Stimulated activated naive CD4-positive, alpha-beta T cell (primary cell): ENCODE results near the gene ITGAL.
"Not testable (repeated sequence)": the region's sequence is repeated elsewhere in the genome, so short reads cannot be mapped to it uniquely, and the experiment has no call there.

Experiments
- DNase-seq, 6 experiments: peaks; one replicate each; lab custom pipeline; 2025; lab: John Stamatoyannopoulos, UW

Gene ITGAL

DNA sequence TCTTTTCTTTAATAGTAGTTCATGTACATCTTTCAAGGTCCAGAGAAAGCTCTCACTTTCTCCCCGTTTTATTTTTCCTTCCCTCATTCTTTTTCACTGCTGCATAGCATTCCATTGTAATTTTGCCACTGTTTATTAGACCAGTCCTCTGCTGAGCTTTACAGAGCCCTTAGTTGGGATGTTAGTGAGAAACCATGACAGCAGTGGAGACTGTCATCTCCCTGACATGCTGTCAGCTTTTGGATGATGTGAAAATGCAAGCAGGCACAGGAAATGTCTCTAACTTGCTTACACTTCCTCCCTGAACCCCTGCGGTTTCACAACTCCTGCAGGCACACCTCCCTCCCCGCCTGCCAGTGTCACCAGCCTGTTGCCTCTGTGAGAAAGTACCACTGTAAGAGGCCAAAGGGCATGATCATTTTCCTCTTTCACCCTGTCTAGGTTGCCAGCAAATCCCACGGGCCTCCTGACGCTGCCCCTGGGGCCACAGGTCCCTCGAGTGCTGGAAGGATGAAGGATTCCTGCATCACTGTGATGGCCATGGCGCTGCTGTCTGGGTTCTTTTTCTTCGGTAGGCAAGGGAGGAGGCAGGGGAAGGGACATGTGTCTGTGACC is at the start of gene ITGAL:
TSS of gene ITGAL (plus strand) at position 415 of the 615 bp plus-strand sequence. CDS start at position 511, 96 bp downstream.
- DNase-seq = peak; percentile 53 to 85 (median 74)

DNA sequence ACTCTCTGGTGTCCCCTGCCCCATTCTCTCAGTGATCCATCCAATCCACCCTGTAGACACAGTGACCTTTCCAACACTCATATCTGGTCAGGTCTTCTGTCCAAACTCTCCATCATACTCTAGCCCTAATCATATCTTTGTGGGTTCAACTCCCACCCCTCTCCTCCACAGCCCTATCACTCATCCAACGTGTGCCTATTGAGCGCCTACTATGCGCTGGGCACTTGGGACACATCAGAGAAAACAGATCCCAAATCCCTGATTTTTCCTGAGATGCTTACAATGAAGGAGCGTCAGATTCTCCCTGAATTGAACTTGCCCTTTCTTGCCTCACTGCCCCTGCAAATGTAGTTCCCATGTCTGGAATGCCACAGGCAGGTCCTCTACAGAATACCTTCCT is 44.5 kb upstream of the ITGAL start:
- DNase-seq = no peak

DNA sequence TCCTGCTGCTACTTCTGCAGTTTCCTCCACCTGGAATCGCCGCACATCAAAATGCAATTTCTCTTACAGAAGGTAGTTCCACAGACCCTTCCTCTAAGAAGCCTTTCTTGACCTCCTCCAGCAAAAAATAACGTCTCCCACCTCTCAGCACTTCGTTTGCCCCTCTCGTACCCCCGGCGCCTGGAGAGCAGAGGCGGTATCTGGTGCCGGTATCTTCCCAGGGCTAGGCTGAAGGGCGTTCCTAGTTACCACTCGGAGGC is 43.2 kb upstream of the ITGAL start:
- peak in 1 of 6 experiments; percentile 26 for DNase-seq

DNA sequence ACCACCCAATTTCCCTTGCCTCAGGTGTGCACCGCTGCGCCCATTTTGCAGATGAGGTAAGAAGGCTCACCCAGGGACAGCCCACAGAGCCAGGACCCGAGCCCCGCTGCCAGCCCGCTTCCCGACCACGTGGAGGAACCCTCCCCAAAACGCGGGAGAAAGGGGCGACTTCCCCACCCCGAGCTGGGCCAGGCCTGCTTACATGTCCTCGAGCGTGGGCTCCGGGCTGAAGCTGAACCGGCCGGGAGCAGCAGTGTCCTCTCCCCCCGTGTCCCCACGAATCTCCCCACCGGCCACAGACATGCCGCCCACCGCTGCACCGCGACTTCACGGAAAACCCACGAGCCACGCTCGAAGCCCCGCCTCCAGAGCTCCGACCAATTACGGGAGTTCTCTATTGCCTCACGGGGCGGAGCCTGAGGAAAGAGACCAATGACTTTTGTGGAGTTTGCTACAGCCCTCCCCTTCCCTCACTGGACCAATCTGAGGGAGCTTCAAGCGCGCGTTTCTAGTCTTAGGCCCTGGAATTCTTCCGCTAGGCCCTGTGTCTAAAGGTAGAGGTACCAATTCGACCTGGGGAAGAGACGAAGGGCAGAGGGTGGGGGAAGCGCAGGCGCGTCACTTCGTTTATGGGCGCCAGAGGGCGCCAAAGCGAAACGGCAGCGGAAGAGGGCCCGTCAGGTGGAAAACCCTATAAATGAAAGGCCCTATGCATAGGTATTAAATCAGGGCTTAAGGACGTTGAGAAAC is 42.7 kb upstream of the ITGAL start, which contains the start of gene DCTPP1:
TSS of gene DCTPP1 (minus strand) at position 353 of the 750 bp plus-strand sequence. CDS start at position 303, 50 bp downstream.
- DNase-seq = peak; percentile 93 to 98 (median 96)

DNA sequence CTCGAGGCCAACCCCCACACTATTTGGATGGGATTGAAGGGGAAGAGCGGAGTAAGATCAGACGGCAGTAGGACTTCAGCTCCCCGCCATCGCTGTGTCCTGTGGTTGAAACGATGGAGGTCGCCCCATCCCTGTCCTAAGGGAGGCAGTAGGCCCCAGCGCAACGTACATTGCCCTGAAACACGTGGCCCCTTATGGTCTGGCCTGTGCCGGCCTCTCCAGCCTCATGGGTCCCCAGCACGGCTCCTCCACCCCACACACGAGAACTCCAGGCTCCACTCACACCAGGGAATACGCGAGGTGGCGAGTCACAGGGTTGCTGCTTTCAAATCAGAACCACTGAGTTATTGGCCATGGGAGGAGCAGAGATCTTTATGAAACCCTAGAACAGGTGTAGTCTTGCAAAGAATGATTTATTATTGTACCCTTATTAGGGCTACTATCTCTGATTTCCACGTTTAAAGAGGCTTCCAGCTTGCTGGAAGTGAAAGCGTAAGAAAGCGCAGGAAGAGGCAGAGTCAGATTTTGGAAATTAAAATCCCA is 42.0 kb upstream of the ITGAL start:
- DNase-seq = no peak

DNA sequence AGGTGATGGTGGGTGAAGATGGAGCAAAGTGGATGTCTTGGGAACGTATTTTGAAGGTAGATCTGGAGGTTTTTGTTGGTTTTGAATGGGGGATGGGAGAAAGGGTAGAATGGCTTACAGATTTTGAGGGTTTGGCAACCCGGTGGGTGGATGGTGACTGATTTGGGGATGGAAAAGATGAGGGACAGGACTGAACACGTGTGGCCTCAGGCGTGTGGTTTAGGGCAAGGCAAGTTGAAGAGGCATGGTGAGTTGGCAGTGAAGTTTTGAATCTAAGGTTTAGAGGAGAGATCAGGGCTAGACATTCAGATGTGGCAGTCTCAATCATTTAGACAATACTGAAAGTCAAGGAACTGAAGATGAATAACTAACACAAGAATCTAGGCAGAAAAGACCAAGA is 37.7 kb upstream of the ITGAL start:
- DNase-seq = no peak

DNA sequence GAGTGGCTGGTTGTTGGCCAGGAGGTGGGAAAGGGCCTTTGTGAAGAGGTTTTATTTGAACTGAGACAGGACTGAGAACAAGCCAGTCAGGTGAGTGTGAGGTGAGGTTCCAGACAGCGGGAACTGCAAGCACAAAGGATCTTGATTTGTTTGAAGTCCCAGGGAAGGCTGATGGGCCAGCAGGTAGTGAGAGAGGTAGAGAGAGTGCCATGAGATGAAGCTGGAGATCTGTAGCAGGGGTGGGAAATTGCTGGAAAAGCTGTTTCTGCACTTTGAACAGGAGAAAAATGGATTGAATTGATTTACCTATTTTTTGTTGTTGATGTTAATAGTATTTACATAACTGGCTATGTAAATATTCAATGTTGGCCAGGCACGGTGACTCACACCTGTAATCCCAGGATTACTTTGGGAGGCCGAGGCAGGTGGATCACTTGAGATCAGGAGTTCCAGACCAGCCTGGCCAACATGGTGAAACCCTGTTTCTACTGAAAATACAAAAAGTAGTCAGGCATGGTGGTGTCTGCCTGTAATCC is 35.0 kb upstream of the ITGAL start:
- no peak for DNase-seq

DNA sequence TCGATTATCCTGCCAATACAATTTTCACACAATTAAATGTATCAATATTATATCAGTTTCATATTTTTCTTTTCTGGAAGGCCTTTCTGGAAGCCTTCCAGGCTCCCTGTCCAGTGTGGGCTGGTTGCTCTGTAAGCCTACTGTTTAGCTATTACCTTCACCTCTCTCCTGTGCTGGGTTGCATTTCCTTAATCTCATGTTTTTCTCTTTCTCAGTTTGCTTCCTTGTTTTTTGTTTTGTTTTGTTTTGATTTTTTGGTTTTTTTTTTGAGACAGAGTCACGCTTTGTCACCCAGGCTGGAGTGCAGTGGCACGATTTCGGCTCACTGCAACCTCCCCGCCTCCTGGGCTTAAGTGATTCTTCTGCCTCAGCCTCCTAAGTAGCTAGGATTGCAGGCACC is 33.7 kb upstream of the ITGAL start:
- DNase-seq = no peak

DNA sequence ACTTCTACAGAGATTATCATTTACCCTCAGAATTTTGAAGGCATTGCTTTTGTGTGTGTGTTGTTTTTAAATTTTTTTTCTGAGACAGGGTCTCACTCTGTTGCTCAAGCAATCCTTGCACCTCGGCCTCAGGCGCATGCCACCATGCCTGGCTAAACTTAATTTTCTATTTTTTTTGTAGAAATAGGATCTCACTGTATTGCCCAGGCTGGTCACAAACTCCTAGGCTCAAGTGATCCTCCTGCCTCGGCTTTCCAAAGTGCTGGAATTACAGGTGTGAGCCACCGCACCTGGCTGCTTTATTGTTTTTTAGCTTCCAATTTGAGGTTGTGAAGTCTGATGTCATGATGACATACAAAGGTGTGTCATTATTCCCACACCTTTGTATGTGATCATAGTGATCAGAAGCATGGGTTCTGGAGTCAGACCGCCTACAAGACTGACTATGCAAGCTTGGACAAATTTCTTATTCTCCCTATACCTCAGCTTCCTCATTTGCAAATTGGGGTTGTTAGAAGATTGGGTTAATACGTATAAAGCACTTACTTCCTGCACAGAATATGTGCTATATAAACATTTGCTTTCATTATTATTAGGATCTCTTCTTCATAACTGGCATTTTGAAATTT is 32.7 kb upstream of the ITGAL start:
- no peak for DNase-seq

DNA sequence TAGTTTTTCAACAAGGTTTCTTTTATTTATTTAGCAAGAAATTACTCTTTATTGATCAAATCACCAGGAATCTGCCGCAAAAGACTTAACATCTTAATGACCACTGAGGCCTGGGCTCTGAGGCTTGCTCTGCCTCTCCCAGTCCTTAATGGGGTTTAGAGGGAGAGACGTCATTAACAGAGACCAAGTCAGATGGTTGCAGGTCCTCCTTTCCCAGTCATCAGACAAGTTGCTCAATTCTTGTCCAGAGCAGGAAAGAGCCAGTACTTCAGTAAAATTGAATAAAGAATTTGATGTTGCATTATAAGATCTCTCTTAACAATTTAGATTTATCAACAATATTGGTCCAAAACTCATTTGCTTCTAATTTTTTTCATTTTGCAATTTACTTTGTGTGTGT is 28.9 kb upstream of the ITGAL start:
- no peak for DNase-seq

DNA sequence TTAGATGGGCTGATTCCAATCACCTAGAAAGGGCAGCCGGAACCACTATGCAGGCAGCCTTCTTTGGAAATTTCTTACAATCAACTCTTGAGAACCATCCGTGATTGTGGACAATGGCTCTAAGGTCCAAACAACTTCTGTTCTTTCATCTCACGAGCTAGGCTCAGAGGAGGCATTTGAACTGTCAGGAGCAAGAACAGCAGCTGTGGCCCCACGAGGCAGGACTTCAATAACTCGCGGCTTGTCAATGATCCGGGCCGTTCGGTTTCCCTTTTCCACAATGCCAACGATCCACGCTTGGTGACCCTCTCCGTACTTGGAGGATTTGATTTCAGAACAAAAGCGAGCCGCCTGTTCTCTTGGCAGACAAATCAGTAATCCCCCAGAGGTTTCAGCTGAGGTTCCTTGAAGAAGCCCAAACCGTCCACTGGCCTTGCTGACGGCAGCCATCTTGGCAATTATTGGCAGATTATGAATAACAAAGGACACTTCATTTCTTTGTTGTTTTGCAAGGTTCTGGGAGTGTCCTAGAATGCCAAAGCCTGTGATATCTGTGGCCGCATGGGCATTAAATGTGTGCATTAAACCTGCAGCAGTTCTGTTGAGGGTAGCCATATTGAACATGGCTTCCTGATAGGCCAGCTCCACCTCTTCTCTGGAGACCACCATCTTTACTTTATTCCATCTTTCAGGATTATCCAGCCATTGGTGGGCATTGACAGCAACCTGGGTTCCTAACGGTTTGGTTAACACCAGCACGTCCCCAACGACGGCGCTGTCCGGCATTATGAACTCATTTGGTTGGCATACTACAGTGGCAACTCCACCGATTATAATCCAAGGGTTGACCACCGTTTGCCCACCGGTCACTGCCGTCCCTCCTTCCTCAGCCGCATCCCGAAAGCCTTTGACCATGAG is 28.1 kb upstream of the ITGAL start:
- DNase-seq = no peak

DNA sequence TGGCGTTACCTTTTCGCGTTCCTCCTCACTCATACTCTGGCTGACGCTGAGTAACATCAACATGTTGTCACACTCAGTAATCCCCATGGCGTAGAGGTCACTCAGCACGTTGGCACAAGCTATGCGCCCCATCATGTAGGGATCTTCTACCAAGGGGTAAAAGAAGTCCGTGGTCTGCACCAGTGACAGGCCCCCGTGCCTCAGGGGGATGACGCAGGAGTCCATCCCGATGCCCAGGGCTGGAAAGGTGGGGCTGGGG is 27.5 kb upstream of the ITGAL start:
- DNase-seq = no peak

DNA sequence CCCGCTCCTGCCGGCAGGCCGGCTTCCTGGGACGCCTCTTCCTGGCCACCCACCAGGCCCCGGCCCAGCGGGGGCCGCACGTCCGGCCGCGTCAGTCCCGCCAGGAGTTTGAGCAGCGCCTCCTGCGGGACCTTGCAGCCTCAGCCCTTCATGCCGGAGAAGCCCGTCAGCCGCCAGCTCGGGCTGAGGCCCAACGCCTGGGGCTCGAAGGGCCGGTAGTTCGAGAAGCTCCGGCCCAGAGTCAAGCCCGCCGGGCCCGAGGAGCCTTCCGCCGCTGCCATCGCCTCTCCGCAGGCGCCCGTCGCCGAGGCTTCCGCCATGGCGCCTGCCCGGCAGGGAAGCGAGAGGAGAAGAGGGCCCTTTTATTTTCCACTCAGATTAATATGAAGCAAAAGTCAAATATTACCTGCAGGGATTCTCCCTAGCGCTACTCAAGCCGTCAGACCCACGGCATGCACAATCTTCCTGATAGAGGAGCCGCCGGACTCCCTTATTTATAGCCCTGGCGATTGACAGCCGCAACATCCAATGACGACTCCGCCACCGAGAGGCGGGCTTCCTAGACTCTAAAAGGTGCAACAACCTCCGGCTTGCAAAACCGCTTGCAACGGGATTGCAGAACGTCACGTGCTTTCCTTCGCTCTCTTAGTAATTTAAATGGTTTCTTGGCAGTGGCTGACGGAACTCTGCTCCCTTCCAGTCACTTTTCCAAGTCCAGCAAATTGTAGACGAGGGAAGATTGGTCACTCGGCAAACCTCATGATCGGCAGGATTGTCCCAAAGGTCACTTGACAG is 26.9 kb upstream of the ITGAL start, which contains the start of gene SEPHS2:
TSS of gene SEPHS2 (minus strand) at position 467 of the 795 bp plus-strand sequence. CDS start at position 320, 147 bp downstream.
- DNase-seq = peak; percentile 90 to 94 (median 92)

DNA sequence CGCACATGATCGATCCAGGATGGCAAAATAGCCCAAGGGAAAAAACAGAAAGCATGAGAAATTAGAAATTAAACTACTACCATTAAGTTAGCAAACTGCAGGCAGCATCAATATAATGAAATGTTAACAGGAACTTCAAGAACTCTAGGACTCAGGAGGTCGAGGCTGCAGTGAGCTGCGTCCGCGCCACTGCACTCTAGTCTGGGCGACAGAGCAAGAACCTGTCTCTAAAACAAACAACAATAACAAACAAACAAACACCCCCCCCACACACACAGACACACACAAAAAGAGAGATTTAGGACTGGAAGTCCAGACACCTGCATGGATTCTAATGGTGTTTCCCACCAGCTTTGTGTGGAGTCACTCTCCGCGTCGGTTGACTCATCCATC is 26.3 kb upstream of the ITGAL start:
- DNase-seq = no peak

DNA sequence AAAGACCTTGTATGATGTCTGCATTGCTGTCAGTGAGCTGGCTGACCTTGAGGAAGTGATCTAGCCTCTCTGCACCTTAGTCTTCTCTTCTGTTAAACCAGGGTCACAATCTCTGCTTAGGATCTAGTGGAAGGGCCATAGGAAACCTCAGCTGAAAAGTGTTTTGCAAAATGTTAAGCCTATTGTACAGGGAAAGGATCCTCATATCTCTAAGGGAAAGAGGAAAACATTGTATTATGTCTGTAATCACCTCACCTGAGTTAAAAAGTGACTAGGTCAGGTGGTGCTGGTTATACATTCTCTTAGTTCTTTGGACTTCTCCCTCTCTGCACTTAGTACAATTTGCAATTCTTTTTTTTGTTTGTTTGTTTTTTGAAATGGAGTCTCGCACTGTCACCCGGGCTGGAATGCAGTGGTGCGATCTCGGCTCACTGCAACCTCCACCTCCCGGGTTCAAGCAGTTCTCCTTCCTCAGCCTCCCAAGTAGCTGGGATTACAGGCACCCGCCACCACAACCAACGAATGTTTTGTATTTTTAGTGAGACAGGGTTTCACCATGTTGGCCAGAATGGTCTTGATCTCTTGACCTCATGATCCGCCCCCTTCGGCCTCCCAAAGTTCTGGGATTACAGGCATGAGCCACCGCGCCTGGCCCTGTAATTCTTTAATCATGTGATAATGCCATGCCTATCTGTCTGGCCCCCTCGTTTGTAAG is 24.9 kb upstream of the ITGAL start:
- DNase-seq = no peak

DNA sequence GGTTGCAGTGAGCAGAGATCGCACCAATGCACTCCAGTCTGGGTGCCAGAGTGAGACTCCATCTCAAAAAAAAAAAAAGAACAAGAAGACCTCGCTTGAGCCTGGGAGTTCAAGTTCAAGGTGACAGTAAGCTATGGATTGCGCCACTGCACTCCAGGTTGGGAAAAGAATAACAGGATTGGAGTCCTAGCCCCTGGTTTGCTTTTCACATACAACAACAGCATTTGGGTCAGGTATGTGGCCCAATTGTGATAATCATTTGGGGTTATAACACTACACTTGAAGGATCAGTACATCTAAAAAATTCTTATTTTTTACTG is 23.5 kb upstream of the ITGAL start:
- DNase-seq = no peak

DNA sequence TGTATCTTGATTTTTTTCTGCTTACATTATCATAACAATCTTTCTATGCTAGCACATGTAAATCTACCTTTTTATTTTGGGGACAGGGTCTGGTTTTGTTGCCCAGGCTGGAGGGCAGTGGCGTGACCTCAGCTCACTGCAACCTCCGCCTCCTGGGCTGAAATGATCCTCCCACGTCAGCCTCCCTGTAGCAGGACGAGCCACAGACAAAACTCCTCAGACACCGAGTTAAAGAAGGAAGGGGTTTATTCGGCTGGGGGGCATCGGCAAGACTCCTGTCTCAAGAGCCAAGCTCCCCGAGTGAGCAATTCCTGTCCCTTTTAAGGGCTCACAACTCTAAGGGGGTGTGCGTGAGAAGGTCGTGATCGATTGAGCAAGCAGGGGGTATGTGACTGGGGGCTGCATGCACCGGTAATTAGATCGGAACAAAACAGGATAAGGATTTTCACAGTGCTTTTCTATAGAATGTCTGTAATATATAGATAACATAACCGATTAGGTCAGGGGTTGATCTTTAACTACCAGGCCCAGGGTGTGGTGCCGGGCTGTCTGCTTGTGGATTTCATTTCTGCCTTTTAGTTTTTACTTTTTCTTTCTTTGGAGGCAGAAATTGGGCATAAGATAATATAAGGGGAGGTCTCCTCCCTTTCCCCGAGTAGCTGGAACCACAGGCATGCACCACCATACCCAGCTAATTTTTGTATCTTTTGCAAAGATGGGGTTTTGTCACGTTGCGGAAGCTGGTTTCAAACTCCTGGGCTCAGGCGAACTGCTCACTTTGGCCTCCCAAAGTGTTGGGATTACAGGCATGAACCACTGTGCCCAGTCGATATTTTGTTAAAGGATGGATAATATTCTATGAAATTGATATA is 19.6 kb upstream of the ITGAL start:
- DNase-seq = not testable (repeated sequence)

DNA sequence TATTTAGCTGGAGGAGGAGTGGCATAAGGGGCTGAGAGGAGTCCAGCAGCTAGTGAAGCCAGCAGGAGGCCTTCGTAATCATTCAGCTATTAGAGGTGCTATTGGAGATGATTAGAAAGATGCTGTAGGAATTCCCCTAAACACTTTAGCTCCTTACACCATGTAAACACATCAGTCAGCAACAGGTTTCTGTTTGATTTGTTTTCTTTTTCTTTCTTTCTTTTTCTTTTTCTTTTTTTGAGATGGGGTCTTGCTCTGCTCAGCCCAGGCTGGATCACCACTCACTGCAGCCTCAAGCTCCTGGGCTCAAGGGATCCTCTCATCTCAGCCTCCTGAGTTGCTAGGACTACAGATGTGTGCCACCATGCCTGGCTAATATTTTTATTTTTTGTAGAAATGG is 16.2 kb upstream of the ITGAL start:
- no peak for DNase-seq

DNA sequence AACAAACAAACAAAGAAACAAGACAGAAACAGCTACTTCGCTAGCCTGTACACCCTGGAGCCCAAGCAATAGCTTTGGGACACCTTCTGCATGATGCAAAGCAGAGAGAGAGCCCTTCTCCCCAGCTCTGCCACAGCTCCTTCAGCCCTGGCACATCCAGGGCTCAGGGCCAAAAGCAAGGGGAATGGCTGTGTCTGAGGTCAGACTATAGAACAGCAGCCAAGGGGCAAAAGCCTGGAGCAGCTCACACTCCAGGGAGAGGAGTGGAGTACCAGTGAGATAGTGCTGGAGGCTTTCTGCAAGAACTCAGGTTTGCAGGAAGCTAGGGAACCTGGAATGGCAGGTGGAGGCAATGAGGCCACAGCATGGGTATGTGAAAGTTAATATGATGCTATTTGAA is 15.3 kb upstream of the ITGAL start:
- no peak for DNase-seq
